D721Med (cell line): ENCODE data around the gene PTTG1IP.

Experiments
- DNase-seq: peaks from one replicate; pipeline ENCODE4 v3.0.0; 2011; ENCODE audit warnings: low spot score; ENCODE audit not compliant: insufficient read length
- FAIRE-seq: peaks from 2 replicates; lab custom pipeline; 2011; peaks lifted over from hg19 to GRCh38; lab: Jason Lieb, UNC
- CTCF ChIP-seq: IDR thresholded peaks from 2 replicates; pipeline ENCODE4 v1.5.1; 2012; ENCODE audit warnings: mild to moderate bottlenecking, control low read depth; ENCODE audit not compliant: insufficient read depth; ENCODE audit errors: missing control alignments

PTTG1IP gene

DNA sequence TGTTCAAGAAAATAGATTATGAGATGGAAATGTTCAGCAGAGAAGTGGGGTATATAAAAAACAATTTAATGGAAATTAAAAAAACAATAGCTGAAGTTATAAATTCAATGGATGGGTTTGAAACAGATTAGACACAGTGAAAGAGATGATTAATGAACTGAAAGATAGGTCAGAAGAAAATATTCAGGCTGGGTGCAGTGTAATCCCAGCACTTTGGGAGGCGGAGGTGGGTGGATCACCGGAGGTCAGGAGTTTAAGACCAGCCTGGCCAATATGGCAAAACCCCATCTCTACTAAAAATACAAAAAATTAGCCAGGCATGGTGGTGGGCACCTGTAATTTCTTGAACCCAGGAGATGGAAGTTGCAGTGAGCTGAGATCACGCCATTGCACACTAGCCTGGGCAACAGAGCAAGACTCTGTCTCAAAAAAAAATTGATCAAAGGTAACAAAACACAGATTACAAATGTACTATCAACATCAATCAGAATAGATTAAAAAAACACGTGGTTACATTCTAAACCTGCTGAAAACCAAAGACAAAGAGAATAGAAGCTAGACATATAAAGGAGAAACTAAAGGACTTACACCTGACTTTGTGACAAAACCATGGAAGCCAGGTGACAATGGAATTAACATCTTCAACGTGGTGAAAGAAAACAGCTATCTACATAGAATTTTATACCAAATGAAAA, 50.9 kb downstream of the PTTG1IP start:
- no peak for TF ChIP-seq CTCF
- no peak for DNase-seq
- FAIRE-seq = no peak

DNA sequence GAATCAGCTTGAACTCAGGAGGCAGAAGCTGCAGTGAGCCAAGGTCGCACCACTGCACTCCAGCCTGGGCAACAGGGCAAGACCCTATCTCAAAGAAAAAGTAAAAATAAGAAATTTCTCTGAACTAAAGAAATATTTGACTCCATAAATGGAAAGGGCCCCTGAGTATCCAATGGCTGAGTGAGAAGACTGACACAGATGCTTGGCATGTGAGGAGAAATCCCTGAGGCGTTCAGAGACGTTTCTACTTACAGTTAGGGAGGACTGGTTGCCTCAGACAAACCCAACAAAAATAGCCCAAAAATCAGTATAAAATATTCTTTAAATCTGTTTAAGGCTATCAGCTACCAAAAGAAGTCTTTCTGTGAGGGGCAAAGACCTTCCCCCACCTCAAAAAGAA, 52.6 kb downstream of the PTTG1IP start:
- no peak for FAIRE-seq
- TF ChIP-seq CTCF = no peak
- no peak for DNase-seq

GRCh38 chr21:44819283-44820243, 53.9 kb downstream of the PTTG1IP start:
- TF ChIP-seq CTCF = no peak
- DNase-seq (no peak), FAIRE-seq (no peak)

- DNase-seq (no peak), FAIRE-seq (no peak)
- no peak for TF ChIP-seq CTCF
These were observed 54.9 kb downstream of the PTTG1IP start for GRCh38 chr21:44818640-44819011.

- FAIRE-seq (no peak), DNase-seq (peak; percentile 62)
- TF ChIP-seq CTCF = no peak
These were observed 55.4 kb downstream of the PTTG1IP start, which contains the start of gene SUMO3 for GRCh38 chr21:44817914-44818639. SUMO3 (minus strand) TSS chr21:44818062; CDS start chr21:44817968, 94 bp downstream.

GRCh38 chr21:44817506-44817880, 56.0 kb downstream of the PTTG1IP start:
- no peak for FAIRE-seq
- TF ChIP-seq CTCF = no peak
- DNase-seq = peak; percentile 89
